Loucy (cell line): Measurements from ENCODE around the gene TNS3.

ENCODE experiments used
- EZH2phosphoT487 ChIP-seq: fragments of 200-600 bp; IDR thresholded peaks from 2 replicates; pipeline ENCODE4 v1.6.1; 2018; ENCODE audit warnings: antibody characterized with exemption, mild to moderate bottlenecking, moderate library complexity, borderline replicate concordance
- TF ChIP-seq, protein P1 (sequence below): fragments of 200-600 bp; sonication (generic); conservative IDR thresholded peaks from 2 replicates; pipeline ENCODE4 v1.5.1; 2014; ENCODE audit warnings: mild to moderate bottlenecking, antibody characterized with exemption, low read length

DNA sequence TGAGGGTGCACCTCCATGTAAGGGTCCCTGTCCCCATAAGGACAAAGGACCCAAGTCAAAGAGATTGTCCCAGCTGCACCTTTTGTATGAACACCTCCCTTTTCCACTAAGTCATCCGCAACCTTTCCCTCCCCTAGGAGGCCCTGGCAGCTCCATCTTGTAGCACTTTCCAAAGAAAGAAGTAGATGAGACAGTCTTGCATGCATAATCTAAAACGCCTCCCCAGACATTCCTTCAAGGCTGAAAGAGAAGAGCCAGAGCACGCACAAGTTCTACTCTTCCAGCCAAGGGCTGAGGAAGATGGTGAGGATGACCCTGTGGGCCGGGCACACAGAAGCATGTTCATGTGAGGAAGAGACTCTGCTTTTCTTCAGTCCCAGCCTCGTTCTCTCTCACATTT is 194.4 kb downstream of the TNS3 start:
- TF ChIP-seq, protein P1, sequence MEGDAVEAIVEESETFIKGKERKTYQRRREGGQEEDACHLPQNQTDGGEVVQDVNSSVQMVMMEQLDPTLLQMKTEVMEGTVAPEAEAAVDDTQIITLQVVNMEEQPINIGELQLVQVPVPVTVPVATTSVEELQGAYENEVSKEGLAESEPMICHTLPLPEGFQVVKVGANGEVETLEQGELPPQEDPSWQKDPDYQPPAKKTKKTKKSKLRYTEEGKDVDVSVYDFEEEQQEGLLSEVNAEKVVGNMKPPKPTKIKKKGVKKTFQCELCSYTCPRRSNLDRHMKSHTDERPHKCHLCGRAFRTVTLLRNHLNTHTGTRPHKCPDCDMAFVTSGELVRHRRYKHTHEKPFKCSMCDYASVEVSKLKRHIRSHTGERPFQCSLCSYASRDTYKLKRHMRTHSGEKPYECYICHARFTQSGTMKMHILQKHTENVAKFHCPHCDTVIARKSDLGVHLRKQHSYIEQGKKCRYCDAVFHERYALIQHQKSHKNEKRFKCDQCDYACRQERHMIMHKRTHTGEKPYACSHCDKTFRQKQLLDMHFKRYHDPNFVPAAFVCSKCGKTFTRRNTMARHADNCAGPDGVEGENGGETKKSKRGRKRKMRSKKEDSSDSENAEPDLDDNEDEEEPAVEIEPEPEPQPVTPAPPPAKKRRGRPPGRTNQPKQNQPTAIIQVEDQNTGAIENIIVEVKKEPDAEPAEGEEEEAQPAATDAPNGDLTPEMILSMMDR: no peak
- no peak for TF ChIP-seq EZH2phosphoT487
